AG10803 (cell line): ENCODE measurements around the gene TMC2.

Experiments
- DNase-seq: peaks from one replicate; pipeline ENCODE4 v3.0.0; 2010; ENCODE audit warnings: low read depth
- H3K4me3 ChIP-seq: 2 replicates; pipeline ENCODE4 v1.5.1; 2011; ENCODE audit warnings: mild to moderate bottlenecking, low read length, control low read depth
- CTCF ChIP-seq: conservative IDR thresholded peaks from 2 replicates; pipeline ENCODE4 v1.5.1; 2011; ENCODE audit warnings: mild to moderate bottlenecking, low read length, control low read depth, inconsistent platforms

The TMC2 gene

GRCh38 chr20:2542361-2542760 is 6.0 kb downstream of the TMC2 start:
- no peak overlapping the region for H3K4me3 ChIP-seq
- no peak for TF ChIP-seq CTCF
- DNase-seq = no peak

GRCh38 chr20:2544211-2544610 is 7.8 kb downstream of the TMC2 start:
- no peak for TF ChIP-seq CTCF
- no peak for DNase-seq
- H3K4me3 ChIP-seq = no peak overlapping the region

GRCh38 chr20:2545594-2545993 is 9.2 kb downstream of the TMC2 start:
- H3K4me3 ChIP-seq = no peak overlapping the region
- no peak for TF ChIP-seq CTCF
- DNase-seq = no peak

GRCh38 chr20:2557873-2558580 is 21.7 kb downstream of the TMC2 start:
- H3K4me3 ChIP-seq = no peak overlapping the region
- no peak for DNase-seq
- no peak for TF ChIP-seq CTCF

GRCh38 chr20:2558581-2559278 is 22.4 kb downstream of the TMC2 start:
- H3K4me3 ChIP-seq = no peak overlapping the region
- DNase-seq = no peak
- no peak for TF ChIP-seq CTCF

GRCh38 chr20:2559279-2559626 is 22.9 kb downstream of the TMC2 start:
- DNase-seq = no peak
- no peak overlapping the region for H3K4me3 ChIP-seq
- no peak for TF ChIP-seq CTCF

GRCh38 chr20:2559651-2560050 is 23.3 kb downstream of the TMC2 start:
- DNase-seq = no peak
- TF ChIP-seq CTCF = no peak
- H3K4me3 ChIP-seq = no peak overlapping the region
